ENCODE data around the gene EVI5. TPM values are rescaled to one million over a fixed set of nuclear protein-coding genes. Genes with fewer than 3 reads are reported as not detected.
"Not testable (repeated sequence)": the region's sequence is repeated elsewhere in the genome, so short reads cannot be mapped to it uniquely, and the experiment has no call there.

Gene EVI5
- total RNA-seq, 1 experiment from 2014 or later, result 33.9 TPM

DNA sequence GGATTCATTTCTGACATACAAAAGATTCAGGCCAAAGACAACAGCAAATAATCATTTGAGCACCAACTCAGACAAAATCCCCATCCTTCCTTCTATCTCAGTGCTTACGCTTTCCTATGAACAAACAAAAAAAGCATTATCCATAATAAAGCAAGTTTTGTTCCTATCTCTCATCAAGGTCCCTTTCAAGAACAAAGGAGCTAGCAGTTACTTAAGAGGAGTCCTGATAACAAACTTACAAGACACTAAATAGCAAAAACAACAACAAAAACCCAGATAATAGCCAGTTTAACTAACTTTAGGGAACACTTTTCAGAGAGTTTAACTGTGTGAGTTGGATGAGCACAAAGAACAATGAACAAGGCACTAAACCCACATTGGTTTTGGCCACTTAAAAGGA lies 10.5 kb downstream of the EVI5 start:
- BruUV-seq (replicated peaks), result no TSS peak
- Mint-ChIP-seq H3K36me3 (ENCODE audit: insufficient read depth, unreplicated experiment) (no peaks in the 10 kb centered on the region), H3K9me3 (ENCODE audit: low read depth, unreplicated experiment) (peaks cover 4% of the 10 kb centered on the region), H3K27me3 (ENCODE audit: unreplicated experiment) (no peaks in the 10 kb centered on the region), H3K4me3 (ENCODE audit: low read depth, unreplicated experiment) (no peak overlapping the region), H3K27ac (ENCODE audit: unreplicated experiment) (no peak overlapping the region), H3K4me1 (ENCODE audit: low read depth, unreplicated experiment) (no peaks in the 10 kb centered on the region)
- no peak for DNase-seq
- no peak for TF ChIP-seq CTCF (IDR thresholded peaks at IDR 0.05; ENCODE audit: unreplicated experiment)
- intact Hi-C loops (cut with micrococcal nuclease; ENCODE audit: unreplicated experiment), result no loop called here
- CTCF ChIA-PET, result interaction anchor here (0.8 kb wide), 1 partner anchor 9 kb away, joined by 4 read pairs; no protein-coding TSS in a partner anchor

GRCh38 chr1:92773749-92774148 lies 11.2 kb downstream of the EVI5 start:
- CTCF ChIA-PET; H3K9me3 Mint-ChIP-seq (ENCODE audit: low read depth, unreplicated experiment); H3K27ac Mint-ChIP-seq (ENCODE audit: unreplicated experiment); H3K4me3 Mint-ChIP-seq (ENCODE audit: low read depth, unreplicated experiment); BruUV-seq (replicated peaks); H3K36me3 Mint-ChIP-seq (ENCODE audit: insufficient read depth, unreplicated experiment); DNase-seq; intact Hi-C loops (cut with micrococcal nuclease; ENCODE audit: unreplicated experiment); H3K4me1 Mint-ChIP-seq (ENCODE audit: low read depth, unreplicated experiment); H3K27me3 Mint-ChIP-seq (ENCODE audit: unreplicated experiment): not testable (repeated sequence)

GRCh38 chr1:92769856-92770255 lies 15.1 kb downstream of the EVI5 start:
- no TSS peak for BruUV-seq (replicated peaks)
- TF ChIP-seq CTCF (IDR thresholded peaks at IDR 0.05; ENCODE audit: unreplicated experiment), result no peak

DNA sequence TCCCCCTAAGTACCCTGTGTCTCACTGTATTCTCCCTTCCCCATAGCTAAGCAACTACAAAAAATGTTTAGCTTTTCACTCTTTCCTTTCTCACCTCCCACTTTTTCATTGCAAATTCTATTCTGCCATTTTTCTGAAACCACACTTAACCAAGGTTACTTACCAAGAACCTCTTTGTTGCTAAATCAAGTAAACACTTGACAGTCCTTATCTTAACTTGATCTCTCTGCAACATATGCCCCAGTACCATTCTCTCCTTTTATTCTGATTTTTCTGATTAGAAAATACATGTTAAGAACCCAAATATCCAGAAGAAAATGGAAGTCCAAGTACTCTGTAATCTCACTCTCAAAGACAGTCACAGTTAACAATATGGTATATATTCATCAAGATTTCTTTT lies 16.0 kb downstream of the EVI5 start:
- no peak for TF ChIP-seq CTCF (IDR thresholded peaks at IDR 0.05; ENCODE audit: unreplicated experiment)
- no peak overlapping the region for H3K27ac Mint-ChIP-seq (ENCODE audit: unreplicated experiment)
- no peak overlapping the region for H3K4me3 Mint-ChIP-seq (ENCODE audit: low read depth, unreplicated experiment)
- H3K4me1 Mint-ChIP-seq (ENCODE audit: low read depth, unreplicated experiment), result no peaks in the 10 kb centered on the region
- H3K36me3 Mint-ChIP-seq (ENCODE audit: insufficient read depth, unreplicated experiment), result no peaks in the 10 kb centered on the region
- H3K9me3 Mint-ChIP-seq (ENCODE audit: low read depth, unreplicated experiment), result peaks cover 8% of the 10 kb centered on the region
- CTCF ChIA-PET, result no interaction called here
- BruUV-seq (replicated peaks), result no TSS peak
- intact Hi-C loops (cut with micrococcal nuclease; ENCODE audit: unreplicated experiment), result no loop called here
- no peaks in the 10 kb centered on the region for H3K27me3 Mint-ChIP-seq (ENCODE audit: unreplicated experiment)
- DNase-seq, result no peak

More at GRCh38 chr1:92769856-92770255, 15.1 kb downstream of the EVI5 start:
- H3K4me1 Mint-ChIP-seq (ENCODE audit: low read depth, unreplicated experiment), result no peaks in the 10 kb centered on the region
- CTCF ChIA-PET, result no interaction called here
- intact Hi-C loops (cut with micrococcal nuclease; ENCODE audit: unreplicated experiment), result no loop called here
- H3K27me3 Mint-ChIP-seq (ENCODE audit: unreplicated experiment), result no peaks in the 10 kb centered on the region
- H3K36me3 Mint-ChIP-seq (ENCODE audit: insufficient read depth, unreplicated experiment), result no peaks in the 10 kb centered on the region
- no peak overlapping the region for H3K4me3 Mint-ChIP-seq (ENCODE audit: low read depth, unreplicated experiment)
- peaks cover 8% of the 10 kb centered on the region for H3K9me3 Mint-ChIP-seq (ENCODE audit: low read depth, unreplicated experiment)
- H3K27ac Mint-ChIP-seq (ENCODE audit: unreplicated experiment), result no peak overlapping the region
- DNase-seq, result no peak

DNA sequence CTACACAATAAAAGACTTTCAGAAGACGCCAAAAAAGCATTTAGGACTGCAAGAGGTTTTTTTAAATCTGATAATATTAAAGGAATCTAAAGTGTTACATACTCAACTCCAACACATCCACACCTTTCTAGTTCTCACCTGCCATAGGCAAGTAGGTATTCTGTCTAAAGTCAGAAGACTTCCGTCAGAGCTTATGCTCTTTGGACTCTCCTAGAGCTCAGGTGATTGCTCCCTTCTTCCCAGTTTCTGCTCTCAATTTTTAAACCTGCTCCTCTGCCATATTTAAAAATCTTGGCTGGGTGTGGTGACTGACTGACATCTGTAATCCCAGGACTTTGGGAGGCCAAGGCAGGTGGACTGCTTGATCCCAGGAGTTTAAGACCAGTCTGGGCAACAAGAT lies 16.6 kb downstream of the EVI5 start:
- no peak for DNase-seq
- BruUV-seq (replicated peaks), result no TSS peak
- intact Hi-C loops (cut with micrococcal nuclease; ENCODE audit: unreplicated experiment), result no loop called here
- Mint-ChIP-seq H3K36me3 (ENCODE audit: insufficient read depth, unreplicated experiment) (no peaks in the 10 kb centered on the region), H3K4me1 (ENCODE audit: low read depth, unreplicated experiment) (no peaks in the 10 kb centered on the region), H3K4me3 (ENCODE audit: low read depth, unreplicated experiment) (no peak overlapping the region), H3K9me3 (ENCODE audit: low read depth, unreplicated experiment) (peaks cover 8% of the 10 kb centered on the region), H3K27me3 (ENCODE audit: unreplicated experiment) (no peaks in the 10 kb centered on the region), H3K27ac (ENCODE audit: unreplicated experiment) (no peak overlapping the region)
- CTCF ChIA-PET, result no interaction called here
- TF ChIP-seq CTCF (IDR thresholded peaks at IDR 0.05; ENCODE audit: unreplicated experiment), result no peak

Measured in Calu3 (cell line).